Measurements from ENCODE around the gene GID8.

GID8 gene

GRCh38 chr20:62937268-62938104, 461 bp upstream of the GID8 start:
- Histone ChIP-seq H3K9ac (ENCODE audit: low read depth, low read length) (peak overlapping the region; percentile 94), H3K36me3 (ENCODE audit: insufficient read depth, low read length) (peaks cover 33% of the 10 kb centered on the region), H3K9me3 (ENCODE audit: control insufficient read depth, insufficient read depth, low read length) (no peaks in the 10 kb centered on the region), H3K4me1 (ENCODE audit: insufficient read depth, low read length) (peaks cover 22% of the 10 kb centered on the region)

DNA sequence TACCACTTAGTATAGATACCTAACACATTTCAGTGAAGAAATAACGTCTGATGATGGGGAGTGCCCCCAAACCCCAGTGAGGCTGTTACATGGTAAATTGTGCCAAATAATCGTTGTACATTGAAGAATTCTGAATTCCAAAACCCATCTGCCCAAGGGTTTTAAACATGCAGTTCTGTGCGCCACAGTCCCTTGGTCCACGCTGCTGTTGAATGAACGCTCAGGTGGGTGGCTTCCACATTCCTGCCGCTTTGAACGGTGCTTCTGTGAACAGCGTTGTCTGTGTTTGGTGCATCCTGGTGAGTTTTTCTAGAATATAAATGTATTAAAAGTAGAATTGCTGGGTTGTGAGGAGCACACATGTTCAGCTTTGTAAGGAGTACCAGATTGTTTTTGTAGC, 2.9 kb downstream of the GID8 start:
- Histone ChIP-seq H3K9ac (ENCODE audit: low read depth, low read length) (no peak overlapping the region; the same call in 1 of the 2 replicates), H3K9me3 (ENCODE audit: control insufficient read depth, insufficient read depth, low read length) (no peaks in the 10 kb centered on the region), H3K4me1 (ENCODE audit: insufficient read depth, low read length) (peaks cover 5% of the 10 kb centered on the region), H3K36me3 (ENCODE audit: insufficient read depth, low read length) (peaks cover 24% of the 10 kb centered on the region)

- Histone ChIP-seq H3K36me3 (ENCODE audit: insufficient read depth, low read length) (peaks cover 32% of the 10 kb centered on the region), H3K9me3 (ENCODE audit: control insufficient read depth, insufficient read depth, low read length) (no peaks in the 10 kb centered on the region), H3K4me1 (ENCODE audit: insufficient read depth, low read length) (peaks cover 3% of the 10 kb centered on the region), H3K9ac (ENCODE audit: low read depth, low read length) (no peak overlapping the region)
Observed at GRCh38 chr20:62941792-62942191, 3.8 kb downstream of the GID8 start.

DNA sequence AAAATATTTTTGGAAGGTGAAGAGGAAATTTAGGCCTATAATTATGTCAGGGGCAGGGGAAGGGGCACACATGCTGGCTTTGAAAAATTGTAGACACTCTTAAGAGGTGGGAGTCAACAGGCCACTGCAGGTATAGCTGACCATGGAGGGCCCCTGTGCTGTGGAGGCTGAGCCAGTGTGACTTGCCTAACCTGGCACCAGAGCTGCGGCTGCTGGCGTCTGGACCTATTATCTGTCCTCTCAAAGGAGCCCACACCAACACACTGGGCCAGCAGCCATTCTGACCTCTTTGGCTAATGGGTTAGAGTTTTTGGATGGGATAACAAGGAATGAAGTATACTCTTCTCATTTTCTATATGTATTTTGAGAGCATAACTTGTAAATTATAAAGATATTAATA, 4.5 kb downstream of the GID8 start:
- peaks cover 34% of the 10 kb centered on the region for H3K36me3 ChIP-seq (ENCODE audit: insufficient read depth, low read length)
- H3K9ac ChIP-seq (ENCODE audit: low read depth, low read length), result no peak overlapping the region
- no peaks in the 10 kb centered on the region for H3K9me3 ChIP-seq (ENCODE audit: control insufficient read depth, insufficient read depth, low read length)
- H3K4me1 ChIP-seq (ENCODE audit: insufficient read depth, low read length), result peaks cover 3% of the 10 kb centered on the region

DNA sequence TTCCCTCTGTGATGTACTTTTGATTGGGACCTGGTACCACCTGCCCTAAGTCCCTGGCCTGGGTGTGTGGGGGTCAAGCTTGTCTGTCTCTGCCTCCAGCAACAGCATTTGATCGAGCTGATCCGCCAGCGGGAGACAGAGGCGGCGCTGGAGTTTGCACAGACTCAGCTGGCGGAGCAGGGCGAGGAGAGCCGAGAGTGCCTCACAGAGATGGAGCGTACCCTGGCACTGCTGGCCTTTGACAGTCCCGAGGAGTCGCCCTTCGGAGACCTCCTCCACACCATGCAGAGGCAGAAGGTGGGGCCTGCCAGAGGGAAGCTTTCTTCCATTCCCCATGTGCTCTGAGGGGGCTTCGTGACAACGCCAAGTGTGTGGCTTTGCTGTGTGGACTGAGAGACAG, 5.4 kb downstream of the GID8 start:
- H3K4me1 ChIP-seq (ENCODE audit: insufficient read depth, low read length), result peaks cover 3% of the 10 kb centered on the region
- peaks cover 34% of the 10 kb centered on the region for H3K36me3 ChIP-seq (ENCODE audit: insufficient read depth, low read length)
- no peaks in the 10 kb centered on the region for H3K9me3 ChIP-seq (ENCODE audit: control insufficient read depth, insufficient read depth, low read length)
- H3K9ac ChIP-seq (ENCODE audit: low read depth, low read length), result no peak overlapping the region

DNA sequence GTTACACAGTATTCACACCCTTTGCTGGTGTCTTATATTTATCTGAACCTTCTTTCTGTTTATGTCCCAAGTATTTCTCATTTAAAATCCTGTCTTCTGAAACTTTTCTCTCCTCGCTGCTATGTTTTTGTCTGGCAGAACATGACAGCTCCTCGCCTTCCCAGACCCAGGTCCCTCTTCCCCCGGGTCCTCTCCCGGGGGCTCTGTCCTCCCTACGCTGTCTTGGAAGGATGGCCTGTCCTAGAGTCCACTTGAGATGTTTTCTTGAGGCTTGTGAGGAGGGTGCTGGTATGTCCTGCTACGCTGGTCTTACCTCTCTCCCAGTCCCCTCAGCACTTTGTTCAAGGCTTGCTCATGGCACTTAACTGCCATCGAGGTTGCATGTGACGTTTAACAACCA, 6.2 kb downstream of the GID8 start:
- H3K9ac ChIP-seq (ENCODE audit: low read depth, low read length), result no peak overlapping the region
- peaks cover 3% of the 10 kb centered on the region for H3K4me1 ChIP-seq (ENCODE audit: insufficient read depth, low read length)
- H3K9me3 ChIP-seq (ENCODE audit: control insufficient read depth, insufficient read depth, low read length), result no peaks in the 10 kb centered on the region
- peaks cover 34% of the 10 kb centered on the region for H3K36me3 ChIP-seq (ENCODE audit: insufficient read depth, low read length)

DNA sequence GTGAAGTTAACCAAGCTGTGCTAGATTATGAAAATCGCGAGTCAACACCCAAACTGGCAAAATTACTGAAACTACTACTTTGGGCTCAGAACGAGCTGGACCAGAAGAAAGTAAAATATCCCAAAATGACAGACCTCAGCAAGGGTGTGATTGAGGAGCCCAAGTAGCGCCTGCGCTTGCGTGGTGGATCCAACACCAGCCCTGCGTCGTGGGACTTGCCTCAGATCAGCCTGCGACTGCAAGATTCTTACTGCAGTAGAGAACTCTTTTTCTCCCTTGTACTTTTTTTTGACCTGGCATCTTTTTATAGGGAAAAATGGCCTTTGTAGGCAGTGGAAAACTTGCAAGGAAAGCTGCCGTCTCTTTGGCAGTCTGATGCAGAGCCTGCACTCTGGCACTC, 6.8 kb downstream of the GID8 start:
- Histone ChIP-seq H3K9ac (ENCODE audit: low read depth, low read length) (no peak overlapping the region), H3K36me3 (ENCODE audit: insufficient read depth, low read length) (peaks cover 34% of the 10 kb centered on the region), H3K9me3 (ENCODE audit: control insufficient read depth, insufficient read depth, low read length) (no peaks in the 10 kb centered on the region), H3K4me1 (ENCODE audit: insufficient read depth, low read length) (no peaks in the 10 kb centered on the region)

GRCh38 chr20:62945771-62946339, 7.9 kb downstream of the GID8 start:
- Histone ChIP-seq H3K9me3 (ENCODE audit: control insufficient read depth, insufficient read depth, low read length) (no peaks in the 10 kb centered on the region), H3K36me3 (ENCODE audit: insufficient read depth, low read length) (peaks cover 34% of the 10 kb centered on the region), H3K9ac (ENCODE audit: low read depth, low read length) (no peak overlapping the region), H3K4me1 (ENCODE audit: insufficient read depth, low read length) (no peaks in the 10 kb centered on the region)

GRCh38 chr20:62946918-62947317, 9.0 kb downstream of the GID8 start:
- Histone ChIP-seq H3K4me1 (ENCODE audit: insufficient read depth, low read length) (peaks cover 4% of the 10 kb centered on the region; the same call in 1 of the 2 replicates), H3K36me3 (ENCODE audit: insufficient read depth, low read length) (peaks cover 26% of the 10 kb centered on the region), H3K9me3 (ENCODE audit: control insufficient read depth, insufficient read depth, low read length) (no peaks in the 10 kb centered on the region), H3K9ac (ENCODE audit: low read depth, low read length) (no peak overlapping the region)

GRCh38 chr20:62947532-62948300, 9.8 kb downstream of the GID8 start:
- Histone ChIP-seq H3K9ac (ENCODE audit: low read depth, low read length) (no peak overlapping the region), H3K9me3 (ENCODE audit: control insufficient read depth, insufficient read depth, low read length) (no peaks in the 10 kb centered on the region), H3K4me1 (ENCODE audit: insufficient read depth, low read length) (peaks cover 4% of the 10 kb centered on the region; the same call in 1 of the 2 replicates), H3K36me3 (ENCODE audit: insufficient read depth, low read length) (peaks cover 25% of the 10 kb centered on the region)

- H3K36me3 ChIP-seq (ENCODE audit: insufficient read depth, low read length), result peaks cover 22% of the 10 kb centered on the region
- no peaks in the 10 kb centered on the region for H3K9me3 ChIP-seq (ENCODE audit: control insufficient read depth, insufficient read depth, low read length)
- H3K4me1 ChIP-seq (ENCODE audit: insufficient read depth, low read length), result peaks cover 4% of the 10 kb centered on the region
- no peak overlapping the region for H3K9ac ChIP-seq (ENCODE audit: low read depth, low read length)
Observed at GRCh38 chr20:62949153-62949821, 11.3 kb downstream of the GID8 start.

- Histone ChIP-seq H3K9me3 (ENCODE audit: control insufficient read depth, insufficient read depth, low read length) (no peaks in the 10 kb centered on the region), H3K9ac (ENCODE audit: low read depth, low read length) (no peak overlapping the region), H3K36me3 (ENCODE audit: insufficient read depth, low read length) (peaks cover 17% of the 10 kb centered on the region), H3K4me1 (ENCODE audit: insufficient read depth, low read length) (peaks cover 9% of the 10 kb centered on the region)
Observed at GRCh38 chr20:62949962-62950361, 12.0 kb downstream of the GID8 start.

DNA sequence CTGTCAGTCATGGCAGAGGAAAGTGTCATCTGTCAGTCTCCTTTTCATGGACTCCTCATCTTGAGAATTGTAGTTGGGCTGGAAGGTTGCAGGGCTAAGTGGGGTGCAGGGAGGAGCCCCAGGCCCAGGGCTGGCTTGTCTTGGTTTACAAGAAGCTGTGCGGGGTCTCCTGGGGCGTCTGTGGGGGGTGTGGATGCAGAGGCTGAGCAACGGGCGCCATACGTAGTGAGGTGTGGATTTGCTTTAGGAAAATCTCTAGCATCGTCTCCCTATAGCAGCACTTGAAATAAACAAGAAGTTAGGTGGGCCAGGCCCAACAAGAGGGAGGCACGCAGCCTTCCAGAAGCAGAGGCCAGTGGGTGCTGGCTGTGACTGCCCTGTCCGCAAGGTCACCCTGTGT, 12.8 kb downstream of the GID8 start:
- peaks cover 11% of the 10 kb centered on the region for H3K36me3 ChIP-seq (ENCODE audit: insufficient read depth, low read length)
- no peak overlapping the region for H3K9ac ChIP-seq (ENCODE audit: low read depth, low read length)
- peaks cover 9% of the 10 kb centered on the region for H3K4me1 ChIP-seq (ENCODE audit: insufficient read depth, low read length)
- no peaks in the 10 kb centered on the region for H3K9me3 ChIP-seq (ENCODE audit: control insufficient read depth, insufficient read depth, low read length)

DNA sequence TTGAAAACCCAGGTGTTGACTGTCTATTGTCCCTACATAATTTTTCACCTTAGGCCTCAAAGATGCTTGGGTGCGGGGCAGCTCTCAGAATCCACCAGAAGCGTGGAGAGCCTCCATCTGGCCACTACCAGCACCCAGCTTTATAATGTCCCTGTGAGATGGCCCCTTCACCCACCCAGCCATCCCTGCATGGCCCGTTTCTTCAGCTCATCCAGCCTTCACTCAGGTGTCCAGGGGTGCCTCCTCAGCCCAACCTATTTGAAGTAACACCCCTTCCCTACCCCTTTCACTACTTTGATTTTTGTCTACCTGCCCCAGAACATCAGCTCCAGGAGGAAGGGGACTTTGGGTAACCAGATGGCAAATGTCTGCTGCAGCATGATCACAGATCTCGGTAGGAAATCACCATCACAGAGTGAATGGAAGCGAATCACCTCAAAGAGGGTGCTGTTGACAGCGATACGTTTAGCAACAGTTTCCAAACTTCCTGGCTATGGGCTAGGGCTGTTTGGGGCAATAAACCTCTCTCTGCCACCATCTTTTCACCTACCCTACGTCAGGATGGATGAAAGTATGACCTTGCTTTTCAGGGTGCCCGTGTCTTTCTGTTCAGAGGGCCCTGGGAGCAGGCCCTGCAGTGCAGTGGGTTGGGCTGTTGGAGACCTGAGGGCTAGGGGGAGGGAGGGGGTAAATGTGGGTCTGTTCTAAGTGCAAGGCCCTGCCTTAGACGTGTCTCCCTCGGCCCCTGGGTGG, 13.4 kb downstream of the GID8 start:
- H3K4me1 ChIP-seq (ENCODE audit: insufficient read depth, low read length), result peaks cover 9% of the 10 kb centered on the region
- H3K9ac ChIP-seq (ENCODE audit: low read depth, low read length), result no peak overlapping the region
- peaks cover 6% of the 10 kb centered on the region for H3K36me3 ChIP-seq (ENCODE audit: insufficient read depth, low read length)
- H3K9me3 ChIP-seq (ENCODE audit: control insufficient read depth, insufficient read depth, low read length), result no peaks in the 10 kb centered on the region

Measured in ES-I3 (cell line).